IMR-90 (cell line): ENCODE results near the gene MRAP2. TPM values are rescaled to one million over a fixed set of nuclear protein-coding genes. Genes with fewer than 3 reads are reported as not detected.

Experiments used
- ATAC-seq: fragments of 200-7000 bp; cut with Tn5 transposase; 2 replicates; pipeline ENCODE4 v1.9.1; 2020; ENCODE audit warnings: low read depth, mild to moderate bottlenecking, moderate library complexity
- BruUV-seq: library from RNA; stranded (reverse); fragments of 400-500 nt; replicated peaks from 2 replicates; lab custom pipeline; 2021; lab: Mats Ljungman, UMichigan
- CTCF ChIA-PET: fragments of 300-600 bp; formaldehyde crosslinking; extraction: SDS; loops from one replicate; lab custom pipeline; 2021; ENCODE audit warnings: antibody characterized with exemption; lab: Yijun Ruan, JAX
- POLR2A ChIA-PET: fragments of 300-600 bp; sonication (Branson Sonifier 250); formaldehyde crosslinking; loops from one replicate; lab custom pipeline; 2022; ENCODE audit warnings: antibody characterized with exemption; ENCODE audit not compliant: unreplicated experiment; lab: Charles Lee
- DNase-seq: peaks from one replicate; pipeline ENCODE4 v3.0.0; 2013
- H2AFZ ChIP-seq: replicated peaks from 2 replicates; pipeline ENCODE3; 2013; ENCODE audit warnings: low read length, mild to moderate bottlenecking; ENCODE audit not compliant: poor library complexity
- H2AK5ac ChIP-seq: 2 replicates; pipeline ENCODE4 v1.6.1; 2013; ENCODE audit warnings: low read depth, low read length, inconsistent platforms
- H2AK9ac ChIP-seq: replicated peaks from 2 replicates; pipeline ENCODE3; 2013; ENCODE audit warnings: mild to moderate bottlenecking, low read depth, low read length, moderate library complexity; ENCODE audit not compliant: poor library complexity
- H2BK120ac ChIP-seq: 2 replicates; pipeline ENCODE4 v1.6.1; 2013; ENCODE audit warnings: low read depth, low read length, inconsistent platforms
- H2BK15ac ChIP-seq: 3 replicates; pipeline ENCODE4 v1.6.1; 2013; ENCODE audit warnings: low read depth, low read length, inconsistent platforms
- H2BK20ac ChIP-seq: 2 replicates; pipeline ENCODE4 v1.6.1; 2013; ENCODE audit warnings: low read depth, mild to moderate bottlenecking, inconsistent platforms, low read length, moderate library complexity
- H2BK5ac ChIP-seq: 2 replicates; pipeline ENCODE4 v1.6.1; 2013; ENCODE audit warnings: mild to moderate bottlenecking, low read depth, low read length, inconsistent platforms; ENCODE audit not compliant: poor library complexity, severe bottlenecking
- H3K14ac ChIP-seq: replicated peaks from 2 replicates; pipeline ENCODE4 v1.6.1; 2013; ENCODE audit warnings: low read depth, low read length, inconsistent platforms
- H3K18ac ChIP-seq: 2 replicates; pipeline ENCODE4 v1.6.1; 2013; ENCODE audit warnings: low read depth, low read length, control low read depth
- H3K23ac ChIP-seq: 2 replicates; pipeline ENCODE4 v1.6.1; 2013; ENCODE audit warnings: low read depth, low read length, inconsistent platforms
- H3K27ac ChIP-seq: 2 replicates; pipeline ENCODE4 v1.5.1; 2013; ENCODE audit warnings: mild to moderate bottlenecking, control low read depth, low read length; ENCODE audit not compliant: insufficient read depth
- H3K27me3 ChIP-seq: 2 replicates; pipeline ENCODE4 v1.6.1; 2013; ENCODE audit warnings: low read length; ENCODE audit not compliant: control insufficient read depth, insufficient read depth
- H3K36me3 ChIP-seq: 2 replicates; pipeline ENCODE4 v1.6.1; 2013; ENCODE audit warnings: low read length, mixed read lengths; ENCODE audit not compliant: control insufficient read depth, insufficient read depth
- H3K4ac ChIP-seq: 2 replicates; pipeline ENCODE4 v1.6.1; 2013; ENCODE audit warnings: low read depth, low read length, inconsistent platforms
- H3K4me1 ChIP-seq: 2 replicates; pipeline ENCODE4 v1.6.1; 2013; ENCODE audit warnings: low read length, mixed read lengths; ENCODE audit not compliant: control insufficient read depth, insufficient read depth
- H3K4me2 ChIP-seq: 2 replicates; pipeline ENCODE4 v1.6.1; 2013; ENCODE audit warnings: low read depth, mild to moderate bottlenecking, control low read depth, low read length, moderate library complexity
- H3K4me3 ChIP-seq: 2 replicates; pipeline ENCODE4 v1.5.1; 2013; ENCODE audit warnings: low read depth, mild to moderate bottlenecking, control low read depth, low read length, moderate library complexity; ENCODE audit not compliant: insufficient read depth
- H3K56ac ChIP-seq: 2 replicates; pipeline ENCODE4 v1.6.1; 2013; ENCODE audit warnings: low read length, inconsistent platforms; ENCODE audit not compliant: insufficient read depth; ENCODE audit errors: extremely low read depth
- H3K79me1 ChIP-seq, 2 experiments: 2 replicates each; pipeline ENCODE4 v1.6.1; 2013; ENCODE audit warnings: low read length in 2 of 2, inconsistent platforms in 1 of 2, low read depth in 1 of 2
- H3K9ac ChIP-seq: 2 replicates; pipeline ENCODE4 v1.6.1; 2013; ENCODE audit warnings: low read depth, low read length, control low read depth
- H3K9me1 ChIP-seq: 2 replicates; pipeline ENCODE4 v1.6.1; 2013; ENCODE audit warnings: low read length, inconsistent platforms; ENCODE audit not compliant: insufficient read depth
- H3K9me3 ChIP-seq: 2 replicates; pipeline ENCODE4 v1.6.1; 2013; ENCODE audit warnings: low read length; ENCODE audit not compliant: control insufficient read depth, insufficient read depth
- H4K20me1 ChIP-seq: 2 replicates; pipeline ENCODE4 v1.6.1; 2013; ENCODE audit warnings: low read length, inconsistent platforms; ENCODE audit not compliant: insufficient read depth
- H4K5ac ChIP-seq: 2 replicates; pipeline ENCODE4 v1.6.1; 2013; ENCODE audit warnings: mild to moderate bottlenecking, low read depth, low read length, control low read depth
- H4K8ac ChIP-seq, 2 experiments: 2 replicates each; pipeline ENCODE4 v1.6.1; 2013; ENCODE audit warnings: low read depth in 2 of 2, low read length in 2 of 2, control low read depth in 1 of 2, inconsistent platforms in 1 of 2
- H4K91ac ChIP-seq: 2 replicates; pipeline ENCODE4 v1.6.1; 2013; ENCODE audit warnings: low read depth, low read length, inconsistent platforms; ENCODE audit not compliant: insufficient read depth
- CHD1 ChIP-seq: IDR thresholded peaks from 2 replicates; pipeline ENCODE4 v1.6.1; 2012; ENCODE audit warnings: low read depth, low read length, improper control_type of control experiment
- CTCF ChIP-seq: conservative IDR thresholded peaks from 2 replicates; pipeline ENCODE4 v1.5.1; 2012; ENCODE audit warnings: mild to moderate bottlenecking, low read depth, low read length, improper control_type of control experiment
- ELK1 ChIP-seq: fragments of 150-350 bp; IDR thresholded peaks from 2 replicates; pipeline ENCODE4 v1.6.1; 2016; ENCODE audit warnings: low read depth, mild to moderate bottlenecking, low read length, moderate library complexity, borderline replicate concordance
- MAZ ChIP-seq: IDR thresholded peaks from 2 replicates; pipeline ENCODE4 v1.6.1; 2012; ENCODE audit warnings: low read depth, mild to moderate bottlenecking, low read length, improper control_type of control experiment, moderate library complexity, borderline replicate concordance
- POLR2A ChIP-seq: IDR thresholded peaks from 2 replicates; pipeline ENCODE4 v1.6.1; 2012; ENCODE audit warnings: mild to moderate bottlenecking, low read depth, low read length
- RAD21 ChIP-seq: IDR thresholded peaks from 2 replicates; pipeline ENCODE4 v1.6.1; 2012; ENCODE audit warnings: low read length, improper control_type of control experiment
- RCOR1 ChIP-seq: IDR thresholded peaks from 2 replicates; pipeline ENCODE4 v1.6.1; 2012; ENCODE audit warnings: mild to moderate bottlenecking, low read length, improper control_type of control experiment; ENCODE audit not compliant: insufficient replicate concordance
- RFX5 ChIP-seq: IDR thresholded peaks from 2 replicates; pipeline ENCODE4 v1.8.0; 2012; ENCODE audit warnings: low read depth, mild to moderate bottlenecking, low read length, moderate library complexity
- SMC3 ChIP-seq: fragments of 150-350 bp; IDR thresholded peaks from 2 replicates; pipeline ENCODE4 v1.6.1; 2016; ENCODE audit warnings: low read depth, mild to moderate bottlenecking, antibody characterized with exemption, low read length, moderate library complexity
- USF2 ChIP-seq: fragments of 150-350 bp; IDR thresholded peaks from 2 replicates; pipeline ENCODE4 v1.6.1; 2017; ENCODE audit warnings: mild to moderate bottlenecking, antibody characterized with exemption, low read length, low read depth
- WGBS, 2 experiments: methylation state at CpG; one replicate each; pipeline versions ENCODE4 v1.1.5 to v1.1.7; 2013; ENCODE audit warnings: missing lambda C conversion rate in 2 of 2; ENCODE audit not compliant: insufficient read length in 1 of 2; ENCODE audit errors: extremely low coverage in 2 of 2; 5-methylcytosine and 5-hydroxymethylcytosine counted together
- dilution Hi-C: fragments of 300-500 bp; cut with HindIII; formaldehyde crosslinking; loops from one replicate; pipeline ENCODE4 v1.14.3; 2018; ENCODE audit warnings: low sequenced_read_pairs; ENCODE audit not compliant: unreplicated experiment
- in situ Hi-C: fragments of 300-500 bp; cut with MboI; formaldehyde crosslinking; loops from 3 replicates; pipeline ENCODE4 v1.14.3; 2019; ENCODE audit warnings: low sequenced_read_pairs, inconsistent platforms, mixed read lengths
- intact Hi-C: fragments of 100-400 bp; cut with micrococcal nuclease; formaldehyde crosslinking; loops from 2 replicates; pipeline ENCODE4 v1.10.0; 2022
- polyA plus RNA-seq, 3 experiments: library from polyadenylated mRNA; depleted of rRNA; stranded (reverse); fragments of >200 nt; gene quantifications; 2 replicates each; pipeline ENCODE4 v1.2.3, GENCODE V29; 2012; ENCODE audit warnings: low replicate concordance in 1 of 3
- total RNA-seq: library from RNA; depleted of rRNA; stranded (reverse); fragments of >200 nt; gene quantifications from 2 replicates; pipeline ENCODE4 v1.2.3, GENCODE V29; 2012

The MRAP2 gene
- total and polyA plus RNA-seq, 2 of the 4 experiments (the other 2 are of a cell fraction) = 0.03 TPM; not detected in 1

- no peak overlapping the region for H3K27ac ChIP-seq
- POLR2A ChIA-PET = no interaction called here
Measured at GRCh38 chr6:84078335-84078734, 44.8 kb downstream of the MRAP2 start.

More at GRCh38 chr6:84078335-84078734, 44.8 kb downstream of the MRAP2 start:
- in situ Hi-C loops = no loop called here
- Histone ChIP-seq H3K14ac (no peak overlapping the region), H2BK15ac (no peak overlapping the region), H3K18ac (no peak overlapping the region), H2AFZ (no peak overlapping the region), H4K91ac (no peak overlapping the region), H4K20me1 (no peaks in the 10 kb centered on the region), H3K9me3 (no peaks in the 10 kb centered on the region), H3K23ac (no peak overlapping the region), H3K36me3 (no peaks in the 10 kb centered on the region), H3K4me1 (no peaks in the 10 kb centered on the region), H3K4ac (no peak overlapping the region), H3K4me3 (no peak overlapping the region), H3K56ac (no peak overlapping the region), H3K4me2 (no peak overlapping the region), H3K79me1 (no peaks in the 10 kb centered on the region), H2AK9ac (no peak overlapping the region), H2AK5ac (no peak overlapping the region), H2BK5ac (no peak overlapping the region), H4K5ac (no peak overlapping the region), H3K27me3 (no peaks in the 10 kb centered on the region), H3K9ac (no peak overlapping the region), H4K8ac (no peak overlapping the region), H2BK20ac (no peak overlapping the region), H3K9me1 (no peaks in the 10 kb centered on the region), H2BK120ac (no peak overlapping the region)
- WGBS, 2 experiments = no CpG with 5 or more reads among the region's 1 CpG
- dilution Hi-C loops = no loop called here
- CTCF ChIA-PET = no interaction called here
- no peak for DNase-seq
- TF ChIP-seq POLR2A (no peak), RCOR1 (no peak), CHD1 (no peak), USF2 (no peak), RAD21 (no peak), RFX5 (no peak), MAZ (no peak), SMC3 (no peak), ELK1 (no peak), CTCF (no peak)
- ATAC-seq = no peak
- intact Hi-C loops = no loop called here
- no TSS peak for BruUV-seq
